ENCODE measurements around the gene UPK1B. TPM values are rescaled to one million over a fixed set of nuclear protein-coding genes. Genes with fewer than 3 reads are reported as not detected.

Gene UPK1B
- total RNA-seq, 4 donors from 2014 or later = not detected

GRCh38 chr3:119211803-119212202, 38.4 kb downstream of the UPK1B start:
- no peaks in the 10 kb centered on the region for H3K27me3 ChIP-seq
- no peak overlapping the region for H3K4me3 ChIP-seq (replicated peaks in 1 of 3)
- no peak for DNase-seq
- no peaks in the 10 kb centered on the region for H3K9me3 ChIP-seq
- peaks cover 24 to 36% of the 10 kb centered on the region in 2 donors for H3K36me3 ChIP-seq
- no peak overlapping the region for H3K27ac ChIP-seq
- 94% methylated on average over 6 of the region's 6 CpGs for WGBS, 2 donors
- intact Hi-C loops (cut with DNase I) = no loop called here
- H3K4me1 ChIP-seq = no peaks in the 10 kb centered on the region
- TF ChIP-seq CTCF (IDR thresholded peaks at IDR 0.05) (no peak), POLR2A (IDR thresholded peaks at IDR 0.05) (no peak)

GRCh38 chr3:119219069-119219468, 45.7 kb downstream of the UPK1B start:
- intact Hi-C loops (cut with DNase I) = no loop called here
- Histone ChIP-seq H3K4me3 (replicated peaks in 1 of 3) (no peak overlapping the region), H3K36me3 (peaks cover 37 to 43% of the 10 kb centered on the region in 2 donors), H3K27ac (no peak overlapping the region), H3K9me3 (no peaks in the 10 kb centered on the region), H3K4me1 (no peaks in the 10 kb centered on the region), H3K27me3 (no peaks in the 10 kb centered on the region)
- DNase-seq = no peak
- TF ChIP-seq CTCF (IDR thresholded peaks at IDR 0.05) = no peak
- no peak for TF ChIP-seq POLR2A (IDR thresholded peaks at IDR 0.05)
- WGBS, 2 donors = 80 to 87% methylated on average over 4 of the region's 4 CpGs

- intact Hi-C loops (cut with DNase I) = no loop called here
- DNase-seq = no peak
- Histone ChIP-seq H3K9me3 (no peaks in the 10 kb centered on the region), H3K27me3 (no peaks in the 10 kb centered on the region), H3K4me3 (replicated peaks in 1 of 3) (no peak overlapping the region), H3K4me1 (no peaks in the 10 kb centered on the region), H3K36me3 (peaks cover 38 to 39% of the 10 kb centered on the region in 2 donors), H3K27ac (no peak overlapping the region)
- TF ChIP-seq CTCF (IDR thresholded peaks at IDR 0.05) = no peak
- no peak for TF ChIP-seq POLR2A (IDR thresholded peaks at IDR 0.05)
- 94 to 97% methylated on average over 7 of the region's 7 CpGs for WGBS, 2 donors
Observed at GRCh38 chr3:119220198-119220597, 46.8 kb downstream of the UPK1B start.

GRCh38 chr3:119220970-119221667, 47.7 kb downstream of the UPK1B start:
- peaks cover 30 to 35% of the 10 kb centered on the region in 2 donors for H3K36me3 ChIP-seq
- H3K27me3 ChIP-seq = no peaks in the 10 kb centered on the region
- 79 to 96% methylated on average over 3 of the region's 3 CpGs for WGBS, 2 donors
- no peak overlapping the region for H3K4me3 ChIP-seq (replicated peaks in 1 of 3)
- no peak overlapping the region for H3K27ac ChIP-seq
- TF ChIP-seq POLR2A (IDR thresholded peaks at IDR 0.05) = no peak
- no peak for TF ChIP-seq CTCF (IDR thresholded peaks at IDR 0.05)
- no peaks in the 10 kb centered on the region for H3K4me1 ChIP-seq
- intact Hi-C loops (cut with DNase I) = no loop called here
- DNase-seq = no peak
- no peaks in the 10 kb centered on the region for H3K9me3 ChIP-seq

- no peak for TF ChIP-seq POLR2A (IDR thresholded peaks at IDR 0.05)
- TF ChIP-seq CTCF (IDR thresholded peaks at IDR 0.05) = no peak
- Histone ChIP-seq H3K9me3 (no peaks in the 10 kb centered on the region), H3K4me1 (no peaks in the 10 kb centered on the region), H3K27ac (no peak overlapping the region), H3K27me3 (no peaks in the 10 kb centered on the region), H3K36me3 (peaks cover 33 to 41% of the 10 kb centered on the region in 2 donors), H3K4me3 (replicated peaks in 1 of 3) (no peak overlapping the region)
- 93 to 94% methylated on average over 2 of the region's 2 CpGs for WGBS, 2 donors
- DNase-seq = no peak
- intact Hi-C loops (cut with DNase I) = no loop called here
Observed at GRCh38 chr3:119221779-119222320, 48.5 kb downstream of the UPK1B start.
